ENCODE measurements around the gene SLC9B1. TPM values are rescaled to one million over a fixed set of nuclear protein-coding genes. Genes with fewer than 3 reads are reported as not detected.
"Not testable (repeated sequence)": the region's sequence is repeated elsewhere in the genome, so short reads cannot be mapped to it uniquely, and the experiment has no call there.

Gene SLC9B1
- total and polyA plus RNA-seq, 3 donors from 2014 or later: 23.4 to 108 (median 27.2) TPM

DNA sequence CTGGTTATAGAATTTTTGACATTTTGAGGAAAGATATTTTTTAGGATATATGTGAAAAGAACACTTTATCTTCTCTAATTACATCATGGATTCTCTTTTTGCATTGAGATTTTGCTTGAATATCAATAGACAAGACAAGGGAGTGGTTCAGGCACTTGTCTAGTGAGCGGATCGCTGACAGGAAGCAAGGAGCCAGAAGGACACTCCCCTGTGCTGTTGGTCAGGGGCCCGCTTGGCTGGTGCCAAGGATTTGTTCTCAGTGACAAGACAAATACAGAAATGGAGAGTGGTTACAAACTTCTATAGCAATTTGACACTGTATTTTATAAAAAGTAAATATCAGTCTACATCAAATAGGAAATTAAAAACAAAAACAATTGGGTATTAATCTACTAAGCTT lies 60.0 kb downstream of the SLC9B1 start:
- DNase-seq: no peak
- Histone ChIP-seq H3K27me3 (no peaks in the 10 kb centered on the region), H3K4me3 (no peak overlapping the region), H3K27ac (no peak overlapping the region), H3K36me3 (ENCODE audit: low read depth, missing control alignments) (no peaks in the 10 kb centered on the region), H3K9me3 (no peaks in the 10 kb centered on the region), H3K4me1 (no peaks in the 10 kb centered on the region)
- intact Hi-C loops (cut with DNase I; ENCODE audit: low total_unique reads): no loop called here
- 58 to 64% methylated on average over 3 of the region's 3 CpGs for WGBS, 2 donors
- TF ChIP-seq, protein P1, sequence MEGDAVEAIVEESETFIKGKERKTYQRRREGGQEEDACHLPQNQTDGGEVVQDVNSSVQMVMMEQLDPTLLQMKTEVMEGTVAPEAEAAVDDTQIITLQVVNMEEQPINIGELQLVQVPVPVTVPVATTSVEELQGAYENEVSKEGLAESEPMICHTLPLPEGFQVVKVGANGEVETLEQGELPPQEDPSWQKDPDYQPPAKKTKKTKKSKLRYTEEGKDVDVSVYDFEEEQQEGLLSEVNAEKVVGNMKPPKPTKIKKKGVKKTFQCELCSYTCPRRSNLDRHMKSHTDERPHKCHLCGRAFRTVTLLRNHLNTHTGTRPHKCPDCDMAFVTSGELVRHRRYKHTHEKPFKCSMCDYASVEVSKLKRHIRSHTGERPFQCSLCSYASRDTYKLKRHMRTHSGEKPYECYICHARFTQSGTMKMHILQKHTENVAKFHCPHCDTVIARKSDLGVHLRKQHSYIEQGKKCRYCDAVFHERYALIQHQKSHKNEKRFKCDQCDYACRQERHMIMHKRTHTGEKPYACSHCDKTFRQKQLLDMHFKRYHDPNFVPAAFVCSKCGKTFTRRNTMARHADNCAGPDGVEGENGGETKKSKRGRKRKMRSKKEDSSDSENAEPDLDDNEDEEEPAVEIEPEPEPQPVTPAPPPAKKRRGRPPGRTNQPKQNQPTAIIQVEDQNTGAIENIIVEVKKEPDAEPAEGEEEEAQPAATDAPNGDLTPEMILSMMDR (IDR thresholded peaks at IDR 0.05): no peak
- TF ChIP-seq POLR2A (IDR thresholded peaks at IDR 0.05): no peak

- H3K4me1 ChIP-seq: no peaks in the 10 kb centered on the region
- no peaks in the 10 kb centered on the region for H3K9me3 ChIP-seq
- H3K4me3 ChIP-seq: no peak overlapping the region
- H3K36me3 ChIP-seq (ENCODE audit: low read depth, missing control alignments): no peaks in the 10 kb centered on the region
- intact Hi-C loops (cut with DNase I; ENCODE audit: low total_unique reads): no loop called here
- no peak for TF ChIP-seq POLR2A (IDR thresholded peaks at IDR 0.05)
- TF ChIP-seq, protein P1 (IDR thresholded peaks at IDR 0.05): no peak
- DNase-seq: no peak
- H3K27me3 ChIP-seq: no peaks in the 10 kb centered on the region
- WGBS, 2 donors: 65 to 68% methylated on average over 3 of the region's 3 CpGs
- H3K27ac ChIP-seq: no peak overlapping the region
Measured at GRCh38 chr4:102945066-102945465, 74.4 kb downstream of the SLC9B1 start.

- not testable (repeated sequence) for H3K36me3 ChIP-seq (ENCODE audit: low read depth, missing control alignments); DNase-seq; H3K4me1 ChIP-seq; H3K27ac ChIP-seq; H3K9me3 ChIP-seq; H3K27me3 ChIP-seq; H3K4me3 ChIP-seq
- intact Hi-C loops (cut with DNase I; ENCODE audit: low total_unique reads): loop anchor here (10.0 kb wide), 1 partner anchor 583 kb away; no protein-coding TSS in a partner anchor
- 86 to 88% methylated on average over 2 of the region's 2 CpGs for WGBS, 2 donors
Measured at GRCh38 chr4:102938063-102938462, 81.4 kb downstream of the SLC9B1 start.

- TF ChIP-seq, protein P1 (IDR thresholded peaks at IDR 0.05): no peak
- TF ChIP-seq POLR2A (IDR thresholded peaks at IDR 0.05): no peak
- H3K4me3 ChIP-seq: no peak overlapping the region
- no peaks in the 10 kb centered on the region for H3K27me3 ChIP-seq
- no peaks in the 10 kb centered on the region for H3K36me3 ChIP-seq (ENCODE audit: low read depth, missing control alignments)
- no peak overlapping the region for H3K27ac ChIP-seq
- DNase-seq: no peak
- no peaks in the 10 kb centered on the region for H3K9me3 ChIP-seq
- no peaks in the 10 kb centered on the region for H3K4me1 ChIP-seq
- intact Hi-C loops (cut with DNase I; ENCODE audit: low total_unique reads): loop anchor here (10.0 kb wide), 1 partner anchor 581 kb away; no protein-coding TSS in a partner anchor
- WGBS, 2 donors: 72 to 86% methylated on average over 2 of the region's 2 CpGs
Measured at GRCh38 chr4:102935716-102936115, 83.8 kb downstream of the SLC9B1 start.

DNA sequence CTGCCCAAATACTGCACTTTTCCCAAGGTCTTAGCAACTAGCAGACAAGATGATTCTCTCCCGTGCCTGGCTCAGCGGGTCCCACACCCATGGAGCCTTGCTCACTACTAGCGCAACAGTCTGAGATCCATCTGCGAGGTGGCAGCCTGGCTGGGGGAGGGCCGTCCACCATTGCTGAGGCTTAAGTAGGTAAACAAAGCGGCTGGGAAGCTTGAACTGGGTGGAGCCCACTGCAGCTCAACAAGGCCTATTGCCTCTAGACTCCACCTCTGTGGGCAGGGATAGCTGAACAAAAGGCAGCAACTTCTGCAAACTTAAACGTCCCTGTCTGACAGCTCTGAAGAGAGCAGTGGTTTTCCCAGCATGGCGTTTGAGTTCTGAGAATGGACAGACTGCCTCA lies 99.8 kb downstream of the SLC9B1 start:
- H3K4me1 ChIP-seq; H3K27ac ChIP-seq; intact Hi-C loops (cut with DNase I; ENCODE audit: low total_unique reads); H3K4me3 ChIP-seq; H3K36me3 ChIP-seq (ENCODE audit: low read depth, missing control alignments); H3K9me3 ChIP-seq; DNase-seq; H3K27me3 ChIP-seq: not testable (repeated sequence)
- 87 to 92% methylated on average over 8 of the region's 8 CpGs for WGBS, 2 donors

GRCh38 chr4:102918859-102919258 lies 100.6 kb downstream of the SLC9B1 start:
- H3K36me3 ChIP-seq (ENCODE audit: low read depth, missing control alignments): no peaks in the 10 kb centered on the region

More at GRCh38 chr4:102918859-102919258, 100.6 kb downstream of the SLC9B1 start:
- TF ChIP-seq, protein P1 (IDR thresholded peaks at IDR 0.05): no peak
- no peak for TF ChIP-seq POLR2A (IDR thresholded peaks at IDR 0.05)
- no peak overlapping the region for H3K27ac ChIP-seq
- no peak overlapping the region for H3K4me3 ChIP-seq
- H3K27me3 ChIP-seq: no peaks in the 10 kb centered on the region
- no peaks in the 10 kb centered on the region for H3K9me3 ChIP-seq
- WGBS, 2 donors: 91 to 93% methylated on average over 3 of the region's 3 CpGs
- intact Hi-C loops (cut with DNase I; ENCODE audit: low total_unique reads): no loop called here
- H3K4me1 ChIP-seq: no peaks in the 10 kb centered on the region
- no peak for DNase-seq

Data from testis (tissue), 3 donors.